Breast epithelium (tissue), 3 donors: Measurements from ENCODE around the gene ALKBH5.

Experiments used
- POLR2A ChIP-seq: fragments of 450-650 bp; IDR thresholded peaks from one replicate; pipeline ENCODE4 v1.6.1; 2016; ENCODE audit warnings: antibody characterized with exemption, mild to moderate bottlenecking, moderate library complexity
- TF ChIP-seq, protein P1 (sequence below), 3 donors: fragments of 450-650 bp; IDR thresholded peaks; one replicate each; pipeline ENCODE4 v1.5.1; 2016 to 2017; ENCODE audit warnings: antibody characterized with exemption in 3 of 3, mild to moderate bottlenecking in 3 of 3, moderate library complexity in 3 of 3

DNA sequence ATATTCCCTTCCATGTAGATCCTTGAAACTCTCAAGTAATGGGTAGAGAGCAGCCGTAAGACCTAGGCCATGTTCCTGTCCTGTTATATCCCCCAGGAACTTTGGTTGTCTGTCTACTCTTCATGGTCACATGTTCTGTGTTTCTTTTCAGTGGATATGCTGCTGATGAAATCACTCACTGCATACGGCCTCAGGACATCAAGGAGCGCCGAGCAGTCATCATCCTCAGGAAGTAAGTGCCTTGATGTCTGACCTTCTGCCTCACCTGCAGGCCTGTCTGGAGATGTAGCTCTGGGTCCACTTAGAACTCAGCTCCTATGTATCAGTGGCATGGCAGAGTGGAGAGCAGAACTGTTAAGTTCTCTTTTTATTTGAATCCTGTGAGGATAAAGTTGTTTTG, 11.2 kb downstream of the ALKBH5 start:
- TF ChIP-seq, protein P1, sequence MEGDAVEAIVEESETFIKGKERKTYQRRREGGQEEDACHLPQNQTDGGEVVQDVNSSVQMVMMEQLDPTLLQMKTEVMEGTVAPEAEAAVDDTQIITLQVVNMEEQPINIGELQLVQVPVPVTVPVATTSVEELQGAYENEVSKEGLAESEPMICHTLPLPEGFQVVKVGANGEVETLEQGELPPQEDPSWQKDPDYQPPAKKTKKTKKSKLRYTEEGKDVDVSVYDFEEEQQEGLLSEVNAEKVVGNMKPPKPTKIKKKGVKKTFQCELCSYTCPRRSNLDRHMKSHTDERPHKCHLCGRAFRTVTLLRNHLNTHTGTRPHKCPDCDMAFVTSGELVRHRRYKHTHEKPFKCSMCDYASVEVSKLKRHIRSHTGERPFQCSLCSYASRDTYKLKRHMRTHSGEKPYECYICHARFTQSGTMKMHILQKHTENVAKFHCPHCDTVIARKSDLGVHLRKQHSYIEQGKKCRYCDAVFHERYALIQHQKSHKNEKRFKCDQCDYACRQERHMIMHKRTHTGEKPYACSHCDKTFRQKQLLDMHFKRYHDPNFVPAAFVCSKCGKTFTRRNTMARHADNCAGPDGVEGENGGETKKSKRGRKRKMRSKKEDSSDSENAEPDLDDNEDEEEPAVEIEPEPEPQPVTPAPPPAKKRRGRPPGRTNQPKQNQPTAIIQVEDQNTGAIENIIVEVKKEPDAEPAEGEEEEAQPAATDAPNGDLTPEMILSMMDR (IDR thresholded peaks at IDR 0.05) = no peak
- no peak for TF ChIP-seq POLR2A
